Ureter (tissue), 1 donor: Measurements from ENCODE around the gene PACS1. TPM values are rescaled to one million over a fixed set of nuclear protein-coding genes. Genes with fewer than 3 reads are reported as not detected.

Experiments
- DNase-seq: peaks from one replicate; pipeline ENCODE4 v3.0.0-alpha.2; 2020; ENCODE audit warnings: low spot score
- total RNA-seq: library from RNA; stranded (reverse); gene quantifications from one replicate; pipeline ENCODE4 v1.2.4, GENCODE V29; 2023
- donor health status: DM: yes; HTN: yes; CAD: no.

Gene PACS1
- total RNA-seq, 1 donor from 2014 or later: 87.2 TPM

DNA sequence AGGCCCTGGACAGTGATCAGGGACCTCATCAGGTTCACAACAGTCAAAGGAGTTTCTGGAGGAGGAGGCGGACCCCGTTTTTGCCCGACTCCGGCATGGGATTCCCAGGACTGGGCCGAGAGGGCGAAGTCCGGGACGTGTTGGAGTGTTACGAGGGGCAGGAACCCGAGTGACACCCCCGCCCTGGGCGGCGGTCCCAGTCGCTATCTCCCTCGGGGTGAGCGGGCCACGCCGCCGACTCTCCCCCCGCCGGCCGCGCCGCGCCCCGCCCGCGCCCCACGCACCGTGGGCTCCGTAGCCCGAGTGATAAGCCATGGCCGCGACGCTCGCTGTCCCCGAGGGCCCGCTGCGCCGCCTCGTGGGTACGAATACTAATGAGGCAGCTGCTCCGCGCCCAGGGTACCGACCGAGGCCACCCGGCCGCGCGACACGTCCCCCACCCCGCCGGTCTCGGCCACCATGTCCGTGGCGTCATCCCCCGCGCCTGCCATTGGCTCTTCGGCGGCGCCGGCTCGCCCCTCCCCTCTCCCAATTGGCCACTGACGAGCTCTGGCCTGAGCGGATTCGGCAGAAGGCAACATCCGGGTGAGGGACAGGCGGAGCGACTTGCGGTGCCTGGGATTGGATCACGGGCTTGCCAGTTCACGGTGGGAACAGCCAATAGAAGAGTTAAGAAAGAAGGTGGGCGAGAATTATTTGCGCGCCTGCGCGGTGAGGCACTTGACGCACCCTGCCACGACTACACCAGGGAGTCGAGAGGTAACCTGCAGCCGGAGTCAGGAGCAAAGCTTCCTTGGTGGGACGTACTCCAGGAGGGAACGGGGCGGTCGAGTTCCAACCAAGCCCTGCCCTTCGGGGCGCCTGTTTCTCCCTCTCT lies 218.8 kb downstream of the PACS1 start, which contains the start of gene YIF1A:
Gene YIF1A (minus strand): TSS at position 473 of the 877 bp plus-strand sequence. CDS start 158 bp downstream, at position 315.
- DNase-seq: peak; percentile 99

DNA sequence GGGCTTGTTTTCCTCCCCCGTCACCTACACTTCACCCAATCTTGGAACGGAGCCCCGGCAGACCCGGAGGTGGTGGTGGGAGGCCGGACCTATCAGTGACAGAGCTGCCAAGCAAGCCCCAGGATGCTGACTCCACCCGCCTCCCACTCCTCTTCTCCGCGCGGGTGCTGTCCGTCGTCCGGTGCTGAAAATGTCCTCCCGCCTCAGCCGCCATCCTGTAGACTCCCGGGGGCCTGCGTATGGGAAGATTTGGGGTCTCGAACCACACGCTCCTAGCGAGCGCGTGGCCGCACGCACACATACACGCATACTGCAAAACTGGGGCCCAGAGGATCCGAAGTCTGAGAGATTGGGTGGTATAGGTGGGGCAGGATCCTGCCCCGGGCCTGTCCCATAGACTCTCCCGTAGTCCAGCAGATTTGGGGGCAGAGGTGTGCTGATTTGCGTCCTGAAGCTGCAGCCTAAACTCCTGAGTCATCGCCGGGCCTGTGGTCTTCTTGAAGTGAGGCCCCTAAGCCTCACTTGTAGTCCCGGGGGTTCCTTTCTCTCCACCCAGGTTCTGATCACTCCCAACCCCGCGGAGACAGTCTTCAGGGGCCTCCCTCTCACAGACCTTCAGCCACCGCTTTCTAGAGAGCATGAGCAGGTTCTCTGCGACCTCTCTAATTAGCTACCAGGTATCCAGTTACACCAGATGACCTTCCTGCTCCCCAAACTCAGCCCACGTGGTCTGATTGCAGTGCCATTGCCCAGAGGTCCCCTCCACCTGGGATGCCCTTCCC lies 219.7 kb downstream of the PACS1 start:
- no peak for DNase-seq

DNA sequence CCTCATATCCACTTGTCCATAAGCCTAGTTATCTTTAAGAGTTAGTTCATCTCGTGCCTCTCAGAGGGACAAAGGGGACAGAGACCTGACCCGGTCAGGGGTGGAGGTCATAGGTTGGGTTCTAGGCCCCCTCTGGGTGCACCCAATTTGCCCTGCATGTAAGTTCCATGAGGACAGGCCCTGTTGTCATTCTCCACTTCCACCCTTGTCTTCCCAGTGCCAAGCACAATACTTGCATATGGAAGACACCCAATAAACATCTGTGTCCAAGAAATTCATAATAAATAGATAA lies 220.2 kb downstream of the PACS1 start:
- DNase-seq: no peak

DNA sequence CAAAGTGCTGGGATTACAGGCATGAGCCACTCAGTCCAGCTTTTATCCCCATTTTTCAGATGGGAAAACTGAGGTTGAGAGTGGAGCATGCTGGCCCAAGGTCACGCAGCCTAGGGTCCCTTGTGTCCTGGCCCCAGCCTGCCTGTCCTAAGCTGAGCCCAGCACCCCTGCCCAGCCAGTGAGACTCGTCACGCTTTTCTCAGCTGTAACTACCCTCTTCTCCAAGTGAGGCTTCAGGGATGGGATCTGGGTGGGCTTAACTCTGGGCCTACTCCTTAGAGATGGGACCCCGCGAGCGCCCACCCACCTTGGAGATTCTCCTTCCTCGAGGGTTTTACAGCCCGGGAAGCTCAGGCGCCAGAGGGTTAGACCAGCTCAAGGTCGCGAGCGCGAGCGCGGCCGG lies 221.2 kb downstream of the PACS1 start:
- DNase-seq: no peak

DNA sequence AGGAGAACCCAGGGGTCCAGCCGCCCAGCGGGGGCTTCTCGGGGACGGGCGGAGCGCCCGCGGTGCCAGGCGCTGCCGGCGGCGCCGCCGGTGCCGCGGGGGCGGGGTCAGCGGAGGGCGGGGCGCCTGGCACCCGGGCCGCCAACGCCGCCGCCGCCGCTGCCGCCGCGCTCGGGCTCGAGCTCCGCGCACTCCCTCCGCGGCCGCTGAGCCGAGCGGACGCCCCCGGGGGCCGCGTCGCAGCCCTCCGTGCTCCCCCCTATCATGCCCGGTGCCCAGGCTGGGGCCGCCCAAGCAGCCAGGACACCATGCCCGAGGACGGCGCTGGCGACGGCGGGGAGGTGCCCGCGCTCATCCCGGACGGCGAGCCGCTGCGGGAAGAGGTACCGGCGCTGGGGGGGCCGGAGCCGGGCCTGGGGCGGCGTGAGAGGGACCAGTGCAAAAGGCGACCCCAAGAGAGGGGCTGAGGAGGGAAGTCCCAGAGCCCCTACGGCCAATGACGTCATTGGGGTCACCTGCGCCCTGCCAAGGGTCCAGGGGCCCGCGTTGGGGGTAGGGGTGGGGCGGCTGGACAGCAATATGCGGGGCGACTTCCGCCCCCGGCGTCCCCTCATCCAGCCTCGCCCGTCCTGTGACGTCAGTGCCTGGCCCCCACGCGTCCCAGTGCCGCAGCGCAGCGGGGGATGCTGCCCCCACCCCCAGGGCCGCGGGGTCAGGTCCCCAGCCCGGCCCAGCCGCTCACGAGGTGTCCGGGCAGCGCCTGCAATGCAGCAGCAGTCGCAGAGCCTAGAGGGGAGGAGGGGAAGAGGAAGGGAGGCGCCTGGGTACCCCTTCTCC lies 221.9 kb downstream of the PACS1 start, which contains the start of gene TMEM151A:
Gene TMEM151A (plus strand): TSS at position 189 of the 837 bp plus-strand sequence. CDS start 120 bp downstream, at position 309.
- DNase-seq: no peak

DNA sequence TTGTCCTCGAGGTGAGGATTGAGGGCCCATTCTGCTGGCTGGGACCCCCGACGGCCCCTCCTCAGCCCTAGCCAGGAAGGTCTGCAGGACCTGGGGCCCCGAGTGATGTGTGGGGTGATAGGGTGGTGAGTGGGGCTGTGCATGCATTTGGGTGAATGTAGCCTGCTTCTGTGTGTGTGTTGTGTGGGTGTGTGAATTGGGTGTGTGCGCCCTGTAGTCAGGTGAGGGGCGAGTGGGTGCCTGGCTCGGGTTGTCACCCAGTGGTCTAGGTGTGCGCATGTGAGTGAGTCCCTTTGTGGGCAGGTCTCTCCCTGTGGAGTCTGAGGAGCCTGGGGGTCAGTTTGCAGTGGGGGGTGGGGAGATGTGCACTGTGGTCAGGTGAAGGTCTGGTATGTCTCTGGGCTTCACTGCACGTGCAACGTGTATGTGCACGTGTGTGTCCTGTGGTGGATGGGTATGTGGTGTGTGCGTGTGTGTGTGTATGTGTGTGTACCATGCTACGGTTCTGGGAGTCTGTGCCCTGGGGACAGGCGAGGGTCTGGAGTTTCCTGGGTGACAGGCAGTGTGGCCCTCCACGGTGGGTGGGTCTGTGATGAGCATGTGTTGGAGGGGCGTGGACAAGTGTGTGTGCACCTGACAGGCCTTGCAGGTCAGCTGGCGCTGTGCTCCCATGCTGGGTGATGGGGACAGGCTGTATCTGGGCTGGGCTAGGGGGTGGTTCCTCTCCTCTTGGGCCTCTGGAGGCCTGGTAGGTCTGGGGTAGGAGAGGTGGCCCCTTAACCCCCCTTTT lies 222.7 kb downstream of the PACS1 start:
- DNase-seq: no peak

DNA sequence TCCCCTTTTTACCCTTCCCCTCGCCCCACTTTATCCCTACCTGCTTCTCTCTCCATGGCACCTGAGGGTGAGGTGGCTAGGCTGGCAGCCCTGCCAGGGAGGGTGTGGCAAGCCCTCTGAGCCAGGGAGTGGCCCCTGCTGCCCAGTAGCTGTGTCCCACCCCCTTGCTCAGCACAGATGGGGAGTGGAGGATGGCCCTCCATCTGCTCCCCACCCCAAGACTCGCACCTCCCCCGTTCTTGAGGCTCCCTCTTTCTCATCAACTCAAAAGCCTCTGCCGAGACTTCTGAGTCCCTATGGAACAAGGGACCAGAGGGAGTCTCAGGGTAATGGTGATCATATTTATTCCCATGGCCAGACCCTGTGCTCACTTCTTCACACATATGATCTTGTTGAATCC lies 223.3 kb downstream of the PACS1 start:
- no peak for DNase-seq

DNA sequence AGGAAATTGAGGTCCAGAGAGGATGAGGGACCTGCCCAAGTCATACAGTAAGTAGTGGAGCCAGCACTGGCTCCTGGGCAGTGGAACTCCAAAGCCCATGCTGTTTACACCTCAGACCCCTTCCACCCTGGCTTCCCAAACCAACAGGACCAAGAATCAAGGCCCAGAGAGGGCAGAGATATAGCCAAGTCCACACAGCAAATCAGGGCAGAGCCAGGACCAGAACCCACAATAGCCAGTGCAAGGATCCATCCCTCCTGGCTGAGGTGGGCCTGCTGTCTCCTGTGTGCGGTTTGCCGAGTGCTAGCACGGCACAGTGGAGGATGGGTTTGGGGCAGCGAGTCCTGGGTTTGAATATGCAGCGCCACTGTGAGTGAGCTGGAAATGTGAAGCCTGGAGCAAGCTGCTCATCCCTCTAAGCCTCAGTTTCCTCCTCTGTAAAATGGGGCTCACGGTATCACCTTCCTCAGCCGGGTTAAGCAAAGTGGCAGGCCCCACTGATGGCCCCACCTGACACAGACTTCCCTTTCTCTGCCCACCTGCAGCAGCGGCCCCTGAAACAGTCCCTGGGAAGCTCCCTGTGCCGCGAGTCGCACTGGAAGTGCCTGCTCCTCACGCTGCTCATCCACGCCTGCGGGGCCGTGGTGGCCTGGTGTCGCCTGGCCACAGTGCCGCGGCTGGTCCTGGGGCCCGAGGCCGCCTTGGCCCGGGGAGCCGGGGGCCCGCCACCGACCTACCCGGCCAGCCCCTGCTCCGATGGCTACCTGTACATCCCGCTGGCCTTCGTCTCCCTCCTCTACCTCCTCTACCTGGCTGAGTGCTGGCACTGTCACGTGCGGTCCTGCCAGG lies 223.9 kb downstream of the PACS1 start:
- no peak for DNase-seq

Other genes with a start within 250 kb of the PACS1 start
- 2.6 TPM for gene SNX32, start 236.3 kb upstream of the PACS1 start, total RNA-seq
- 887 TPM for gene CFL1, start 212.1 kb upstream of the PACS1 start, total RNA-seq
- gene MUS81, start 209.8 kb upstream of the PACS1 start, total RNA-seq: 61.7 TPM
- gene EFEMP2, start 197.5 kb upstream of the PACS1 start, total RNA-seq: 60.0 TPM
- gene CTSW, start 190.4 kb upstream of the PACS1 start, total RNA-seq: 5.7 TPM
- 60.2 TPM for gene FIBP, start 181.8 kb upstream of the PACS1 start, total RNA-seq
- 20.5 TPM for gene CCDC85B, start 179.6 kb upstream of the PACS1 start, total RNA-seq
- 4.5 TPM for gene FOSL1, start 169.9 kb upstream of the PACS1 start, total RNA-seq
- 28.9 TPM for gene C11orf68, start 151.2 kb upstream of the PACS1 start, total RNA-seq
- 54.0 TPM for gene DRAP1, start 150.8 kb upstream of the PACS1 start, total RNA-seq
- 0.68 TPM for gene TSGA10IP, start 124.8 kb upstream of the PACS1 start, total RNA-seq
- gene SART1, start 108.5 kb upstream of the PACS1 start, total RNA-seq: 48.6 TPM
- 28.7 TPM for gene EIF1AD, start 68.1 kb upstream of the PACS1 start, total RNA-seq
- 192 TPM for gene BANF1, start 67.8 kb upstream of the PACS1 start, total RNA-seq
- 1.1 TPM for gene CST6, start 58.3 kb upstream of the PACS1 start, total RNA-seq
- gene CATSPER1, start 43.8 kb upstream of the PACS1 start, total RNA-seq: not detected
- not detected for gene GAL3ST3, start 21.1 kb upstream of the PACS1 start, total RNA-seq
- 156 TPM for gene SF3B2, start 17.9 kb upstream of the PACS1 start, total RNA-seq
- 31.3 TPM for gene KLC2, start 187.4 kb downstream of the PACS1 start, total RNA-seq
- 157 TPM for gene RAB1B, start 198.4 kb downstream of the PACS1 start, total RNA-seq
- 2.2 TPM for gene CNIH2, start 207.9 kb downstream of the PACS1 start, total RNA-seq
- gene YIF1A, start 218.9 kb downstream of the PACS1 start, total RNA-seq: 78.7 TPM
- not detected for gene TMEM151A, start 221.6 kb downstream of the PACS1 start, total RNA-seq
- 49.2 TPM for gene CD248, start 246.8 kb downstream of the PACS1 start, total RNA-seq